ENCODE data around the gene MPPED1. TPM values are rescaled to one million over a fixed set of nuclear protein-coding genes. Genes with fewer than 3 reads are reported as not detected.

MPPED1 gene
- total RNA-seq, 2 donors from 2014 or later, result 0.11 to 0.59 TPM

GRCh38 chr22:43429426-43429825 lies 17.6 kb downstream of the MPPED1 start:
- no peaks in the 10 kb centered on the region for H3K4me1 Mint-ChIP-seq
- peaks cover 25% of the 10 kb centered on the region for H3K27me3 Mint-ChIP-seq (ENCODE audit: insufficient read depth)

DNA sequence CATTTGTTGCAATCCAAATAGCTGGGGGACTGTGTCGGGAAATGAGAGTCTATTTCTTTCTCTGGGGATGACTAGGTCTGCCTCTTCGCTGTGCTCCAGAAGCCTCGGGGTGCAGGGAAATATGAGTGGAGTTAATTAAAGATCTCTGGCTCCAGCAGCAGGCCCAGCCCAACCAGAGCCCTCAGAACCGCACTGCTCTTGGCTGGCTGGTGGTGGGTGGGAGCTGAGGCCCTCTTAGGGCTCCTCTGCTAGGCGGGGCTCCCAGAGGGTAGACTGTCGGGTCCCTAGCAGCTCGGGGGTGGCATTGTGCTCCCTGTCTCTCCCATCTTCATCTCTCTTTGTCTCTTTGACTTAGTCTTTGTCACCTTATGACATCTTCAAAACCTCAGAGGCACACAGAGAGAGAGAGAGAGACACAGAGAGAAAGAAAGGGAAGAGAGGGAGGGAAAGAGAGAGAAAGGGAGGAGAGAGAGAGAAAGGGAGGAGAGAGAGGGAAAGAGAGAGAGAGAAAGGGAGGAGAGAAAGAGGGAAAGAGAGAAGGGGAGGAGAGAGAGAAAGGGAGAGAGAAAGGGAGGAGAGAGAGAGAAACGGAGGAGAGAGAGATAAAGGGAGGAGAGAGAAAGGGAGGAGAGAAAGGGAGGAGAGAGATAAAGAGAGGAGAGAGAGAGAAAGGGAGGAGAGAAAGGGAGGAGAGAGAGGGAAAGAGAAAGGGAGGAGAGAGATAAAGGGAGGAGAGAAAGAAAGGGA lies 20.2 kb downstream of the MPPED1 start:
- Histone ChIP-seq H3K27me3 (ENCODE audit: control insufficient read depth, insufficient read depth, low read length, poor library complexity, severe bottlenecking) (peaks cover 14% of the 10 kb centered on the region), H3K9ac (ENCODE audit: extremely low read depth, low read length, poor library complexity, severe bottlenecking) (no peak overlapping the region), H3K36me3 (ENCODE audit: control insufficient read depth, insufficient read depth, low read length) (no peaks in the 10 kb centered on the region), H3K9me3 (ENCODE audit: control insufficient read depth, low read length) (no peaks in the 10 kb centered on the region), H3K4me1 (ENCODE audit: control insufficient read depth, insufficient read depth, low read length) (no peaks in the 10 kb centered on the region), H3K4me3 (ENCODE audit: low read length) (no peak overlapping the region), H3K27ac (ENCODE audit: low read depth, low read length) (no peak overlapping the region)
- no peak overlapping the region for H3K4me3 Mint-ChIP-seq
- WGBS, 2 experiments (ENCODE audit: insufficient coverage in 1 of 2, insufficient read length in 1 of 2), result 56 to 75% methylated on average over 1 to 8 of the region's 8 CpGs
- no peaks in the 10 kb centered on the region for H3K36me3 Mint-ChIP-seq (ENCODE audit: low read depth)
- TF ChIP-seq, protein P1, sequence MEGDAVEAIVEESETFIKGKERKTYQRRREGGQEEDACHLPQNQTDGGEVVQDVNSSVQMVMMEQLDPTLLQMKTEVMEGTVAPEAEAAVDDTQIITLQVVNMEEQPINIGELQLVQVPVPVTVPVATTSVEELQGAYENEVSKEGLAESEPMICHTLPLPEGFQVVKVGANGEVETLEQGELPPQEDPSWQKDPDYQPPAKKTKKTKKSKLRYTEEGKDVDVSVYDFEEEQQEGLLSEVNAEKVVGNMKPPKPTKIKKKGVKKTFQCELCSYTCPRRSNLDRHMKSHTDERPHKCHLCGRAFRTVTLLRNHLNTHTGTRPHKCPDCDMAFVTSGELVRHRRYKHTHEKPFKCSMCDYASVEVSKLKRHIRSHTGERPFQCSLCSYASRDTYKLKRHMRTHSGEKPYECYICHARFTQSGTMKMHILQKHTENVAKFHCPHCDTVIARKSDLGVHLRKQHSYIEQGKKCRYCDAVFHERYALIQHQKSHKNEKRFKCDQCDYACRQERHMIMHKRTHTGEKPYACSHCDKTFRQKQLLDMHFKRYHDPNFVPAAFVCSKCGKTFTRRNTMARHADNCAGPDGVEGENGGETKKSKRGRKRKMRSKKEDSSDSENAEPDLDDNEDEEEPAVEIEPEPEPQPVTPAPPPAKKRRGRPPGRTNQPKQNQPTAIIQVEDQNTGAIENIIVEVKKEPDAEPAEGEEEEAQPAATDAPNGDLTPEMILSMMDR (conservative IDR thresholded peaks at IDR 0.05), result no peak
- no peak overlapping the region for H3K27ac Mint-ChIP-seq
- H3K27me3 Mint-ChIP-seq (ENCODE audit: insufficient read depth), result peaks cover 26% of the 10 kb centered on the region
- DNase-seq, result no peak
- no peaks in the 10 kb centered on the region for H3K4me1 Mint-ChIP-seq
- H3K9me3 Mint-ChIP-seq, result no peaks in the 10 kb centered on the region

More at GRCh38 chr22:43429426-43429825, 17.6 kb downstream of the MPPED1 start:
- TF ChIP-seq, protein P1 (conservative IDR thresholded peaks at IDR 0.05), result no peak
- no peak overlapping the region for H3K4me3 ChIP-seq (ENCODE audit: low read length)
- no peaks in the 10 kb centered on the region for H3K36me3 Mint-ChIP-seq (ENCODE audit: low read depth)
- no peak overlapping the region for H3K27ac Mint-ChIP-seq
- H3K27ac ChIP-seq (ENCODE audit: low read depth, low read length), result no peak overlapping the region
- H3K9ac ChIP-seq (ENCODE audit: extremely low read depth, low read length, poor library complexity, severe bottlenecking), result no peak overlapping the region
- no peak for DNase-seq
- H3K36me3 ChIP-seq (ENCODE audit: control insufficient read depth, insufficient read depth, low read length), result no peaks in the 10 kb centered on the region
- H3K9me3 ChIP-seq (ENCODE audit: control insufficient read depth, low read length), result no peaks in the 10 kb centered on the region
- WGBS, 2 experiments (ENCODE audit: insufficient coverage in 1 of 2, insufficient read length in 1 of 2), result 87 to 89% methylated on average over 5 of the region's 5 CpGs
- no peaks in the 10 kb centered on the region for H3K4me1 ChIP-seq (ENCODE audit: control insufficient read depth, insufficient read depth, low read length)
- H3K27me3 ChIP-seq (ENCODE audit: control insufficient read depth, insufficient read depth, low read length, poor library complexity, severe bottlenecking), result peaks cover 14% of the 10 kb centered on the region
- no peaks in the 10 kb centered on the region for H3K9me3 Mint-ChIP-seq
- H3K4me3 Mint-ChIP-seq, result no peak overlapping the region

DNA sequence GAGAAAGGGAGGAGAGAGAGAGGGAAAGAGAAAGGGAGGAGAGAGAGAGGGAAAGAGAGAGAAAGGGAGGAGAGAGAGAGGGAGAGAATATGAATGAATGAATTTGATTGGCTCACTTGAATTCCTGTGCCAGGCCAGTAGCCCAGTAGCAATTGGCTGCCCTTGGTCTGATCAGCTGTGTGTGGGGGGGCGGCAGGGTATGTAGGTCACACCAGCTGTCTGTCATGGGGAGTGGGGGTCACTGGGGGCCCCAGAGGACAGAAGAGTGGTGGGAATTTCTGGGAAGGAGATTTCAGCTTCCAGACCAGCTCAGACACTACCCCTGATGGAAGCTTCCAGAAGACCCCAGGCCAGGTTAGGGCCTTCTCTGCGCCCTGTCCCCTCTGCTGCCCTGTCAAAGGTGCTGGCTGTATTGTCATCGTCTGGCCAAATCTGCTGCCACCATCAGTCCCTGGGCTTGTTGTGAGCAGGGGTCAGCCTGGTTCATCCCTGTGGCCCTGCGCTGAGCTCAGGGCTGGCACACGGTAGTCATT lies 21.1 kb downstream of the MPPED1 start:
- Histone ChIP-seq H3K9ac (ENCODE audit: extremely low read depth, low read length, poor library complexity, severe bottlenecking) (no peak overlapping the region), H3K4me1 (ENCODE audit: control insufficient read depth, insufficient read depth, low read length) (no peaks in the 10 kb centered on the region), H3K27ac (ENCODE audit: low read depth, low read length) (no peak overlapping the region), H3K36me3 (ENCODE audit: control insufficient read depth, insufficient read depth, low read length) (no peaks in the 10 kb centered on the region), H3K9me3 (ENCODE audit: control insufficient read depth, low read length) (no peaks in the 10 kb centered on the region), H3K4me3 (ENCODE audit: low read length) (no peak overlapping the region), H3K27me3 (ENCODE audit: control insufficient read depth, insufficient read depth, low read length, poor library complexity, severe bottlenecking) (peaks cover 14% of the 10 kb centered on the region)
- no peaks in the 10 kb centered on the region for H3K4me1 Mint-ChIP-seq
- H3K36me3 Mint-ChIP-seq (ENCODE audit: low read depth), result no peaks in the 10 kb centered on the region
- H3K27me3 Mint-ChIP-seq (ENCODE audit: insufficient read depth), result peaks cover 26% of the 10 kb centered on the region
- DNase-seq, result no peak
- no peak overlapping the region for H3K27ac Mint-ChIP-seq
- 88 to 90% methylated on average over 2 to 5 of the region's 5 CpGs for WGBS, 2 experiments (ENCODE audit: insufficient coverage in 1 of 2, insufficient read length in 1 of 2)
- no peak overlapping the region for H3K4me3 Mint-ChIP-seq
- H3K9me3 Mint-ChIP-seq, result no peaks in the 10 kb centered on the region
- TF ChIP-seq, protein P1 (conservative IDR thresholded peaks at IDR 0.05), result no peak
